ENCODE measurements around the gene MORN2. TPM values are rescaled to one million over a fixed set of nuclear protein-coding genes. Genes with fewer than 3 reads are reported as not detected.

Gene MORN2
- total and polyA plus RNA-seq, 8 donors: 5.5 to 30.6 (median 8.4) TPM

DNA sequence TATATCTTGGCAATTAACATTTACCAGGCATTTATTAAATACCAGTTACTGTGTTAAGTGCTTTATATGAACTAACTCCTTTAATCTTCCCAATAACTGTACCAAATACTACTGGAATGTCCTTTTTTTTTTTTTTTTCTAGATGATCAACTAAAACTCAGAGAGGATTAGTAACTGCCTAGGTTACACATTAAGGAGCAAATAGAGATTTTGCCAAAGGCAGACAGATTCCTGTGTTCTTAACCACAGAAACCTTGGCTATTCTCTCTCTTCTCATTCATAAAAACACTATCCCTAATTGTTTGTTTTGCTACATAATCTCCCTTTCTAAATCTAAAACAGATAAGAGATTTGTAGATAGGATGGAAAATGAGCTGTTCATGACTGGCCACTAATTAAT lies 13.3 kb upstream of the MORN2 start:
- TF ChIP-seq, protein P1, sequence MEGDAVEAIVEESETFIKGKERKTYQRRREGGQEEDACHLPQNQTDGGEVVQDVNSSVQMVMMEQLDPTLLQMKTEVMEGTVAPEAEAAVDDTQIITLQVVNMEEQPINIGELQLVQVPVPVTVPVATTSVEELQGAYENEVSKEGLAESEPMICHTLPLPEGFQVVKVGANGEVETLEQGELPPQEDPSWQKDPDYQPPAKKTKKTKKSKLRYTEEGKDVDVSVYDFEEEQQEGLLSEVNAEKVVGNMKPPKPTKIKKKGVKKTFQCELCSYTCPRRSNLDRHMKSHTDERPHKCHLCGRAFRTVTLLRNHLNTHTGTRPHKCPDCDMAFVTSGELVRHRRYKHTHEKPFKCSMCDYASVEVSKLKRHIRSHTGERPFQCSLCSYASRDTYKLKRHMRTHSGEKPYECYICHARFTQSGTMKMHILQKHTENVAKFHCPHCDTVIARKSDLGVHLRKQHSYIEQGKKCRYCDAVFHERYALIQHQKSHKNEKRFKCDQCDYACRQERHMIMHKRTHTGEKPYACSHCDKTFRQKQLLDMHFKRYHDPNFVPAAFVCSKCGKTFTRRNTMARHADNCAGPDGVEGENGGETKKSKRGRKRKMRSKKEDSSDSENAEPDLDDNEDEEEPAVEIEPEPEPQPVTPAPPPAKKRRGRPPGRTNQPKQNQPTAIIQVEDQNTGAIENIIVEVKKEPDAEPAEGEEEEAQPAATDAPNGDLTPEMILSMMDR (IDR thresholded peaks at IDR 0.05): no peak
- ATAC-seq: no peak
- H3K9me3 ChIP-seq: no peaks in the 10 kb centered on the region
- peaks cover 0 to 36% (median 5%) of the 10 kb centered on the region in 3 donors for H3K36me3 ChIP-seq
- intact Hi-C loops (cut with DNase I): no loop called here
- no peaks in the 10 kb centered on the region for H3K27me3 ChIP-seq
- H3K4me1 ChIP-seq: no peaks in the 10 kb centered on the region
- no peak overlapping the region for H3K27ac ChIP-seq
- DNase-seq: no peak
- no peak overlapping the region for H3K4me3 ChIP-seq
- FAIRE-seq: no peak

DNA sequence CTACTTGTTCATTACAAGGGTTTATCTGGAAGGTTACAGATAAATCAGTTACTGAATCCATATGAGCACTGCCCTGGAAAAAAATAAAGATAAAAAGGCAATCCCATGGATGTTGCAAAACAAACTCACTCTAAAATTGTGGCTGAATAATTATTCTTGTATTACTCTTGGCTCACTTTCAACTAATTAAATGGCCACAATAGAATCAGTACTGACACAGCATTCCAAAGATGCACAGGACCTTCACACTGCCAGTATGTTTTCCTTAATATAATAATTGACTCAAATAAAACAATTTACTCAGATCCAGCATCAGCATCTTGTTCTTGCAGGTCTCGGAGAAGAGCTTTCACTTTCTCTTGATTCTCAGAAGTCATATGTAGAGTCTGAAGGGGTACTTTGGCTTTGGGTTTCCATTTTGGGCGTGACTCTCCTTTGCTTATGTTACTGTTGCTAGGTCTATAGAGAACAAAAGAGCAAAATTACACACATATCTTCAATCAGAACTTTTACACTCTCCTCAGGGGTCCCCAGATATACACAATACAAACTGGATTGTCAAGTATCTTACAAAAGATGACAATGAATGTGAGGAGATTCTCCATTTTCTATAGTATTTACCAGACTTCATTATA lies 12.6 kb upstream of the MORN2 start:
- TF ChIP-seq, protein P1 (IDR thresholded peaks at IDR 0.05): no peak
- Histone ChIP-seq H3K27me3 (no peaks in the 10 kb centered on the region), H3K27ac (no peak overlapping the region), H3K4me3 (no peak overlapping the region), H3K36me3 (peaks cover 0 to 36% (median 5%) of the 10 kb centered on the region in 3 donors), H3K9me3 (no peaks in the 10 kb centered on the region), H3K4me1 (no peaks in the 10 kb centered on the region)
- intact Hi-C loops (cut with DNase I): no loop called here
- WGBS, 2 donors: 95 to 99% methylated on average over 2 of the region's 2 CpGs
- DNase-seq (no peak), FAIRE-seq (no peak), ATAC-seq (no peak)

DNA sequence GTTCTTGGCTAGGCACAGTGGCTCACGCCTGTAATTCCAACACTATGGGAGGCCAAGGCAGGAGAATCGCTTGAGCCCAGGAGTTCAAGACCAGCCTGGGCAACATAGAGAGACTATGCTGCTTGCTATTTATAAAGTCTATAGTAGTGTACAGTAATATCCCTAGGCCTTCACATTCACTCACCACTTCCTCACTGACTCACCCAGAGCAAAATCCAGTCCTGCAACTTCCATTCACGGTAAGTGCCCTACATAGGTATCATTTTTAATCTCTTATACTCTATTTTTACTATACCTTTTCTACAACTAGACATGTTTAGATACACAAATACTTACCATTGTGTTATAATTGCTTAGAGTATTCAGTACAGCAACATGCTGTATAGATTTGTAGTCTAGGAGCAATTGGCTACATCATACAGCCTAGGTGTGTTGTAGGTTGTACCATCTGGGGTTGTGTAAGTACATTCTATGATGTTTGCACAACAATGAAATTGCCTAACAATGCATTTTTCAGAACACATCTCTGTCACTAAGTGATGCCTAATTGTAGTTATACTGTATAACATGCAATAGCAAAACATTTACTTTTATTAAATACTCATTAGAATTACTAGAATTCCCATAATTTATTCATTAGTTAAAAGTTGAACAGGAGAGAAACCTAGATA lies 8.9 kb upstream of the MORN2 start:
- ATAC-seq (no peak), FAIRE-seq (no peak), DNase-seq (no peak)
- Histone ChIP-seq H3K27me3 (no peaks in the 10 kb centered on the region), H3K27ac (no peak overlapping the region), H3K4me1 (no peaks in the 10 kb centered on the region), H3K4me3 (no peak overlapping the region), H3K9me3 (no peaks in the 10 kb centered on the region), H3K36me3 (peaks cover 0 to 13% (median 0%) of the 10 kb centered on the region in 3 donors)
- 94 to 98% methylated on average over 3 of the region's 3 CpGs for WGBS, 2 donors
- TF ChIP-seq, protein P1 (IDR thresholded peaks at IDR 0.05): no peak
- intact Hi-C loops (cut with DNase I): no loop called here

DNA sequence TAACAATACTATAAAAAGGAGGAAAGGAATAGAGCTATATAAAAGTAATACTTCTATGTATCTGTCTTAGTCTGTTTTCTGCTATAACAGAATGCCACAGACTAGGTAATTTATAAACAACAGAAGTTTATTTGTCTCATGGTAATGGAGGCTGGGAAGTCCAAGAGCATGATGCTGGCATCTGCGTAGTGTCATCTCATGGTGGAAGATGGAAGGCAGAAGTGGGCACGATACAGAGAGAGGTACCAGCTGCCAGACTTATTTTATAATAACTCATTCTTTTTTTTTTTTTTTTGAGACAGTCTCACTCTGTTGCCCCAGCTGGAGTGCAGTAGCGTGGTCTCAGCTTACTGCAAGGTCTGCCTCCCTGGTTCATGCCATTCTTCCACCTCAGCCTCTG lies 4.3 kb upstream of the MORN2 start:
- Histone ChIP-seq H3K27ac (no peak overlapping the region), H3K27me3 (no peaks in the 10 kb centered on the region), H3K9me3 (no peaks in the 10 kb centered on the region), H3K4me3 (no peak overlapping the region), H3K36me3 (no peaks in the 10 kb centered on the region), H3K4me1 (peaks cover 0 to 6% (median 3%) of the 10 kb centered on the region in 3 donors)
- no peak for ATAC-seq
- 98 to 100% methylated on average over 3 of the region's 3 CpGs for WGBS, 2 donors
- no peak for DNase-seq
- FAIRE-seq: no peak
- intact Hi-C loops (cut with DNase I): no loop called here
- TF ChIP-seq, protein P1 (IDR thresholded peaks at IDR 0.05): no peak

DNA sequence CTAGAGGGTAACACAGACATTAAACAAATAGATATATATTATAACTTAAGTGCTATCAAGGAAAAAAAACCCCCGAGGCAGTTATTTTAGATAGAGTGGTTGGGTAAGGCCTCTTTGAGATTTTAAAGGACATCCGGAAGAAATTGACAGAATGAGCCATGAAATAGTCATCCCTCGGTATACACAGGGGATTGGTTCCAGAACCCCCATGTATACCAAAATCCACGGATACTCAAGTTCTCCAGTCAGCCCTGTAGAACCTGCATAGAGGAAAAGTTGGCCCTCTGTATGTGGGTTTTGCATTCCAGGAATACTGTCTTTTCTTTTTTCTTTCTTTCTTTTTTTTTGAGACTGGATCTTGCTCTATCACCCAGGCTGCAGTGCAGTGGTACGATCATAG lies 2.0 kb upstream of the MORN2 start:
- no peak overlapping the region for H3K4me3 ChIP-seq
- TF ChIP-seq, protein P1 (IDR thresholded peaks at IDR 0.05): no peak
- DNase-seq (no peak), ATAC-seq (no peak), FAIRE-seq (no peak)
- H3K4me1 ChIP-seq: peaks cover 0 to 6% (median 3%) of the 10 kb centered on the region in 3 donors
- H3K9me3 ChIP-seq: no peaks in the 10 kb centered on the region
- H3K27ac ChIP-seq: no peak overlapping the region
- intact Hi-C loops (cut with DNase I): no loop called here
- H3K36me3 ChIP-seq: no peaks in the 10 kb centered on the region
- no peaks in the 10 kb centered on the region for H3K27me3 ChIP-seq
- WGBS, 2 donors: 75 to 76% methylated on average over 5 of the region's 5 CpGs

Measured in pancreas (tissue), 10 donors.